HG03175 (cell line): ENCODE data around the gene GCNT2.
"Not testable (repeated sequence)": the region's sequence is repeated elsewhere in the genome, so short reads cannot be mapped to it uniquely, and the experiment has no call there.

Experiments used
- ATAC-seq: cut with Tn5 transposase; IDR thresholded peaks from one replicate; pipeline ENCODE4 v1.9.1; 2021; ENCODE audit warnings: mild to moderate bottlenecking, moderate library complexity; ENCODE audit not compliant: unreplicated experiment

GCNT2 gene

GRCh38 chr6:10599046-10599445 is 77.9 kb downstream of the GCNT2 start:
- no peak for ATAC-seq

- ATAC-seq = not testable (repeated sequence)
Measured at GRCh38 chr6:10600681-10601080, 79.5 kb downstream of the GCNT2 start.

GRCh38 chr6:10603219-10603618 is 82.1 kb downstream of the GCNT2 start:
- no peak for ATAC-seq

GRCh38 chr6:10609038-10609437 is 87.9 kb downstream of the GCNT2 start:
- no peak for ATAC-seq

- ATAC-seq = no peak
Measured at GRCh38 chr6:10610289-10610688, 89.1 kb downstream of the GCNT2 start.

- ATAC-seq = no peak
Measured at GRCh38 chr6:10612161-10612560, 91.0 kb downstream of the GCNT2 start.

- ATAC-seq = no peak
Measured at GRCh38 chr6:10613077-10613476, 91.9 kb downstream of the GCNT2 start.

GRCh38 chr6:10613723-10614122 is 92.6 kb downstream of the GCNT2 start:
- ATAC-seq = no peak

- no peak for ATAC-seq
Measured at GRCh38 chr6:10615675-10616074, 94.5 kb downstream of the GCNT2 start.

GRCh38 chr6:10616266-10616665 is 95.1 kb downstream of the GCNT2 start:
- ATAC-seq = not testable (repeated sequence)

GRCh38 chr6:10617008-10617696 is 96.0 kb downstream of the GCNT2 start:
- no peak for ATAC-seq

- no peak for ATAC-seq
Measured at GRCh38 chr6:10618409-10618808, 97.3 kb downstream of the GCNT2 start.

GRCh38 chr6:10621213-10621612 is 100.1 kb downstream of the GCNT2 start:
- ATAC-seq = no peak

- ATAC-seq = no peak
Measured at GRCh38 chr6:10621847-10622246, 100.7 kb downstream of the GCNT2 start.

- ATAC-seq = no peak
Measured at GRCh38 chr6:10624836-10625235, 103.7 kb downstream of the GCNT2 start.

- ATAC-seq = no peak
Measured at GRCh38 chr6:10626154-10626741, 105.1 kb downstream of the GCNT2 start.

GRCh38 chr6:10627800-10628199 is 106.6 kb downstream of the GCNT2 start:
- ATAC-seq = no peak

GRCh38 chr6:10630178-10630577 is 109.0 kb downstream of the GCNT2 start:
- ATAC-seq = no peak

GRCh38 chr6:10633216-10633615 is 112.1 kb downstream of the GCNT2 start:
- peak; percentile 96 for ATAC-seq

- ATAC-seq = no peak
Measured at GRCh38 chr6:10640412-10640811, 119.3 kb downstream of the GCNT2 start.

GRCh38 chr6:10641528-10641927 is 120.4 kb downstream of the GCNT2 start:
- no peak for ATAC-seq

GRCh38 chr6:10643201-10643651 is 122.1 kb downstream of the GCNT2 start:
- peak; percentile 85 for ATAC-seq

GRCh38 chr6:10644225-10644624 is 123.1 kb downstream of the GCNT2 start:
- no peak for ATAC-seq
